G401 (cell line): ENCODE data around the gene TMCO4. TPM values are rescaled to one million over a fixed set of nuclear protein-coding genes. Genes with fewer than 3 reads are reported as not detected.
A peak's percentile ranks its signal among the peaks of the same experiment; 100 is the strongest.

Source experiments
- DNase-seq: peaks from one replicate; pipeline ENCODE4 v3.0.0-alpha.2; 2015; ENCODE audit warnings: low spot score
- in situ Hi-C: cut with HindIII; loops from 2 replicates; pipeline ENCODE4 v1.10.0; 2016; ENCODE audit warnings: low sequenced_read_pairs, mixed read lengths
- total RNA-seq: library from RNA; depleted of rRNA; stranded (reverse); fragments of >200 nt; shearing (Covaris generic); gene quantifications from 2 replicates; pipeline ENCODE4 v1.2.3, GENCODE V29; 2014

TMCO4 gene
- total RNA-seq, 1 experiment from 2014 or later = 12.6 TPM

- in situ Hi-C loops = no loop called here
- DNase-seq = no peak
Measured at GRCh38 chr1:19786988-19787423, 12.7 kb downstream of the TMCO4 start.

GRCh38 chr1:19785660-19786059 is 14.1 kb downstream of the TMCO4 start:
- DNase-seq = no peak
- in situ Hi-C loops = no loop called here

GRCh38 chr1:19780267-19780877 is 19.3 kb downstream of the TMCO4 start:
- no peak for DNase-seq
- in situ Hi-C loops = no loop called here

- no peak for DNase-seq
Measured at GRCh38 chr1:19776933-19777332, 22.8 kb downstream of the TMCO4 start.

DNA sequence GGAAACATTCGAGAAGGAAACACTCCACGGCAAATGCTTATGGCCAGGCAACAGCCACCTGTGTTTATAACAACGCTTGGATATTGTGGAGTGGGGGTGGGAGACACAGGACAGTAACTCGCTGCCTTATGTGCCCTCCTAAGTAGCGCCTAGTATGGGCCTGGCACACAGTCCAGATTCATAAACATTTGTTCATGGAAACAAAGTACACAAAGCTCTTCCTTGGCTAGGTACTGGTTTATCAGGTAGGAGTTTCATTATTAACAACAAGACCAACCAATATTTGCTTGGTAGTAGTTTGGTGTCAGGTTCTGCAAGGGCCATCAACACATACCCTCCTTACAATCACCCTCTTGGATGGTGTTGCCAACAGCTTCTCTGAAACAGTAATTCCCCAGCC is 23.4 kb downstream of the TMCO4 start:
- DNase-seq = no peak
- in situ Hi-C loops = no loop called here

More at GRCh38 chr1:19776933-19777332, 22.8 kb downstream of the TMCO4 start:
- in situ Hi-C loops = no loop called here

- no peak for DNase-seq
- in situ Hi-C loops = no loop called here
Measured at GRCh38 chr1:19775831-19776230, 23.9 kb downstream of the TMCO4 start.

DNA sequence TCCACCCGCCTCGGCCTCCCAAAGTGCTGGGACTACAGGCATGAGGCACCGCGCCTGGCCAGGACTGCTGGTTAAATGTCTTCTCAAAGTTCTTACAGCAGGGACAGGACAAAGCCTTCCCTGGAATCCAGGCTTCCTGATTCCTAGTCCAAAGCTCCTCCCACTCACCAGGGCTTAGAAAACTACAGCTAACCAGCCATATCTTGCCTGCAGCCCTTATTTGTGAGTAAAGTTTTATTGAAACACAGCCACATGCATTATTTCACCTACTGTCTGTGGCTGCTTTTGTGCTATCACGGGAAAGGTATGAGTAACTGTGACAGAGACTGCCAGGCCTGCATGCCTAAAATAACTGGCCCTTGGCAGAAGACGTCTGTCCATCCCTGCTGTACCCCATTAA is 24.4 kb downstream of the TMCO4 start:
- DNase-seq = no peak
- in situ Hi-C loops = no loop called here

DNA sequence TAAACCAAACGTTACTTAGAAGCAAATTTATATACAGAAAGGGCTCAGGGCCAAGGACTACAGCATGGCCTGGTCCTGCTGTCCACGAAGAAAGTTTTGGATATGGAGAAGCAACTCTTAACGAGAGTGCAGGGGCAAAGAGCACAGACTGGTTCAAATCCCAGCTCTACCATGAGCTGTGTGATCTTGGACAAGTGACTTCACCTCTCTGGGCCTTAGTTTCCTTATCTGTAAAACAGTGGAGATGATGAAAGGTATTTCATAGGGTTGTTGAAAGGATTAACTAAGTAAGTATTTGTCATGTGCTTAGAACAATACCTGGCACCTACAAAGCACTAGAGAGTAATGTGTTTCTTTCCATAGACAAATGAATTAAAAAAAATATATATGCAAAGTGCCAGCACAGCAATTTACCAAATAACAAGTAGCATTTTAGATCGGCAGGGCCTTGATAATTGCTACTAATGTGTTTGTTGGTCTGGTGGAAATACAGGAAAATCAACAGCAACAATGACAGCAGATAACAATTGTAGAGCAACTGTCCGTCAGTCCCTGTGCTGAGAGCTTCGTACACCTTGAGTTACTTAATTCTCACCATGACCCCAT is 25.4 kb downstream of the TMCO4 start:
- no peak for DNase-seq
- in situ Hi-C loops = no loop called here

GRCh38 chr1:19773485-19773884 is 26.2 kb downstream of the TMCO4 start:
- in situ Hi-C loops = no loop called here

DNA sequence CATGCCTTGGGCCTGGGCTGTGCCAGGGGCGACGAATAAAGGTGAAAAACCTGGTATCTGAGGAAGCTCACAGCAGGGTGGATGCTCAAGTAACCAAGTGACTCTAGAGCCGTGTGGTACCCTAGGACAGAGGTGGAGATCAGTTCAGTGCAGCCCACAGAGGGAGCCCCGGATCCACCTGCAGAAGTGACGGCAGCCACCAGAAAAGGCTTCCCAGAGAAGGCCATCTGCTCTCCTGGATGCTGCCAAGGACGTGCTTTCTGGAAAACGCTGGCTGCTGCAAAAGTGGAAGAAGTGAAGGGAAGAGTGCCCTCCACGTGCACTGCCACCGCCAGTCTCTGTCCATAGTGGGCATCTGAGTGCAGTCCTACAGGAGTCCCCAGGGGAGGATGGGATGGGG is 27.7 kb downstream of the TMCO4 start:
- in situ Hi-C loops = no loop called here
- DNase-seq = peak; percentile 68

More at GRCh38 chr1:19773485-19773884, 26.2 kb downstream of the TMCO4 start:
- no peak for DNase-seq

DNA sequence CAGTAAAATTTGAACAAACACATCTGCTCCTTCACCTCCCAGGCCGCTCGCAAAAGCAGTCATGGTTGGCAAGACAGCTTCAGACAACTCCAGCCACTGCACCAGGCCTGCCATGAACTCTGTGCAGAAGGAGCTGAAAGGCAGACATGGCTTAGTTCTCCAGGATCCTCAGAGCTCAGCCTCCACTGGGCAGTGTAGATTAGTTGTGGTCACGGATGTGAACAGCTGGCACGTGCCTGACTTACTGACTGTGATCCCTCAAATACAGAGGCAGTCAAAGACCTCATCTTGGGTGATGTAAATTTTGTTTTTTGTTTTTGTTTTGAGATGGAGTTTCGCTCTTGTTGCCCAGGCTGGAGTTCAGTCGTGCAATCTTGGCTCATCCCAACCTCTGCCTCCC is 28.4 kb downstream of the TMCO4 start:
- in situ Hi-C loops = no loop called here
- DNase-seq = no peak

GRCh38 chr1:19770436-19771190 is 29.1 kb downstream of the TMCO4 start:
- DNase-seq = no peak
- in situ Hi-C loops = no loop called here

DNA sequence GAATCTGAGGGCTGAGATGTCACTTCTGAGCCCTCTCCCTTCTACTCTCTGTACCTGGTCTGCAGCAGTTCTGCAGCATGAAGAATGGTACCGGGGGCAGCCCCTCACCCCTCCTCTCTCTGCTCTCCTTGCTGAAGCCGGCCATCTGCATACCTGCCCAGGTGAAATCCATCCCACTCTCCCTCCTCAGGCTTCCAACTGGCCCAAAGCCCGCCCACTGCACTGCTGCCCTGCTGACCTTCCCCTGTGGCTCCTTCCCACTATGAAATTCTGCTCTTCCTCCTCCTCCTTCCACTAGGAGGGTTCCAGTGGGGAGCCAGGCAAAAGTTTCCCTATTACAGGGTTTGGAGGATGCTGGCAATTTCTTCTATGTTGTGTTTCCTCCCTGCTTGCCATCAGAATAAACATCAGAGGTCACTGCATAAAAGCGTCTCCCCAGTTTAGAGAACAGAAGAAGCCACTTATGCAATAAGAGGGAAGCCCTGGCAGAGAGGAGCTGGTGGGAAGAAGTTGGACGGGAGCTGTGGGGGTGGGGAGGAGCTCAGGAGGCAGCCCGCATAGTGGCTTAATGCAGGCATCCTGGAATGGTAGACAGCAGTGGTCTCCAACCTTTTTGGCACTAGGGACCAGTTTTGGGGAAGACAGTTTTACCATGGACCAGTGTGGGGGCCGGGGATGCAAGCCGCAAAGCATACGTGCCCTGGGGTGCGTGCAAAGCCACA is 30.3 kb downstream of the TMCO4 start:
- DNase-seq = no peak
- in situ Hi-C loops = no loop called here

- no peak for DNase-seq
- in situ Hi-C loops = no loop called here
Measured at GRCh38 chr1:19768353-19769210, 31.1 kb downstream of the TMCO4 start.

DNA sequence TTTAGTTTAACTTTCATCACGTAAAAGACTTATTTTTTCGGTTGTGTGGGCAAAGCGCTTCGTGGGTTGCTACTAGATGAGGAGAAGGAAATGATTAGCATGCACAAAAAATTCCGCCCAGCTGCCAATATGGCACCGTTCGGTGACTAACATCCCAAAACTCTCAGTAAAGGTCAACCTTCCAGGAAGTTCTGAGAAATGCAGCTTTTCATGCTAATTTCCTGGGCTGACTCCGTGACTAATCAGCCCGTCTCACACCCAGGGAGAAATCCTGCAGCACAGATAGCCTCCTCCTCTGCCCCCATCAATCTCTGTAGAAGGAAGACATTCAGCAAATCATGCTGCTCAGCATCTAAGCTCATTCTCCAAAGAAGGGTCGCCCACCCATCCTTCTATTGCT is 34.1 kb downstream of the TMCO4 start:
- in situ Hi-C loops = no loop called here
- DNase-seq = no peak

GRCh38 chr1:19764848-19765247 is 34.9 kb downstream of the TMCO4 start:
- in situ Hi-C loops = no loop called here
- no peak for DNase-seq

DNA sequence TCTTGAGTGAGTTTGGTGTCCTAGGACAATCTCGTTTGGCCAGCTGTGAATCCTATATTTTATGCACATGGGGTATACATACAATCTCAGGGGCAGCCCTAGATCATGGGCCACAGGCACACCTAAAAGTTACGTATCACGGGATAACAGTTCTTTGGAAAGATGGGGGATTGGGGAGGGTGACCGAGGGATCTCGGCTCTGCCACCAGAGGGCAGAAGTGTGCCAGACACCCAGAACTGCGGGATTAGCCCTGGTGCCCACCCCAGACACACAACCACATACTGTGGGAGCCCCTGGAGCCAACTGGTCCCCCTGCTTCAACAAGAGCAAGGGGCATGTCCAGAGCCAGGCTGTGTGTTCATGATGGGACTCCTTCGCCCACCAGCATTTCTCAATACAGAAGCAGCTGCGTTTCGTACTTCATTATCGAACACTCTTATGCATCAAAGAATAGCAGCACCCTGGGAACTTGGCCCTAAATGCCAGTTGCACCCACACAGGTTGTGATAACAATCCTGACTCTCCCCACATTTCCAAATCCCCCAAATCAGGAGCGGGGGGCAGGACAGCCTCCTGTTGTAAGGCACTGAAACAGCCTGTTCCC is 37.4 kb downstream of the TMCO4 start:
- in situ Hi-C loops = no loop called here

GRCh38 chr1:19759740-19760089 is 40.0 kb downstream of the TMCO4 start:
- in situ Hi-C loops = no loop called here
- no peak for DNase-seq

More for the DNA sequence above, 37.4 kb downstream of the TMCO4 start:
- no peak for DNase-seq
